NCI-H2171 (cell line): ENCODE data around the gene CFC1B.
"Not testable (repeated sequence)": the region's sequence is repeated elsewhere in the genome, so short reads cannot be mapped to it uniquely, and the experiment has no call there.

Experiments used
- DNase-seq: peaks from one replicate; lab custom pipeline; 2025; lab: John Stamatoyannopoulos, UW

Gene CFC1B

DNA sequence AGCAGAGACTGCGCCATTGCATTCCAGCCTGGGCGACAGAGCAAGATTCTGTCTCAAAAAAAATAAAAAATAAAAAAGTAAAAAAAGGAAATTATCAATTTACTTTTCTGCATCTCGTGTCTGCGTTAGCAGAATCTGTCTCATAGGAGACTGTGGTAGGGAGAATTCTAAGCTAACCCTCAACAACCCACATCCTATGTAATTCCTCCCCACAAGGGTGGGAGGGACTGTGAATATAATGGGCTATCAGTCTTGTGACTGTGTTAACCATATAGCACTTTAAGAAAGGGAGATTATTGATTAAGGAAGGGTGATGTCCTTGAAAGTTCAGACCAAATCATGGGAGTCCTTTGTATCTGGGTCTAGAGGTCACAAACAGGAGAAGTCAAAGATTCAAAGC is 45.1 kb downstream of the CFC1B start:
- DNase-seq = not testable (repeated sequence)

DNA sequence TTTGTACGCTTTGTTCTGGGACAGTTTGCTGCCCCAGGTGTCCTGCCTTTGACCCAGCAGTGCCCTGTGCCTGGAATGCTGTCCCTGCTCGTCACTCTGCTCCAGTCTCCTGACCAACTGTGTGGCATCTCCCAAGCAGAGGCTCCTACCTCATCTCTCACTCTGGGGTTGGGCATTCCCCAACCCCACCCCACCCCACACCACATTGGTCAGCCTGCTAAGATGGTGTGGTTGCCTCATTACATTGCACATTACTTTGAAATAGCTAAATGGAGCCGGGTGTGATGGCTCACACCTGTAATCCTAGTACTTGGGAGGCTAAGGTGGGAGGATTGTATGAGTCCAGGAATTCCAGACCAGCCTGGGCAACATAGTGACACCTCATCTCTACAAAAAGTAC is 50.9 kb downstream of the CFC1B start:
- DNase-seq = not testable (repeated sequence)

DNA sequence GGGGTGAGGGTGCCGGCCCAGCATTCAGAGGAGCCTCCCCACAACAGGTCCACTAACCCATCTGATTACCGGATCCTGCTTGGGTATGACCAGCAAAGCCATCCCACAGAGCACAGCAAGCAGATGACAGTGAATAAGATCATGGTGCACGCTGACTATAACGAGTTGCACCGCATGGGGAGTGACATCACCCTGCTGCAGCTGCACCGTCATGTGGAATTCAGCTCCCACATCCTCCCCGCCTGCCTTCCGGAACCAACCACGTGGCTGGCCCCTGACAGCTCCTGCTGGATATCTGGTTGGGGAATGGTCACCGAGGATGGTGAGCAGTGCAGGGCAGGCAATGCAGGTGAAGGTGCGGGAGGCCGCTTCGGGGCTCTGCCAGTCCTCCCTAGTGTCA is 53.2 kb downstream of the CFC1B start:
- not testable (repeated sequence) for DNase-seq

DNA sequence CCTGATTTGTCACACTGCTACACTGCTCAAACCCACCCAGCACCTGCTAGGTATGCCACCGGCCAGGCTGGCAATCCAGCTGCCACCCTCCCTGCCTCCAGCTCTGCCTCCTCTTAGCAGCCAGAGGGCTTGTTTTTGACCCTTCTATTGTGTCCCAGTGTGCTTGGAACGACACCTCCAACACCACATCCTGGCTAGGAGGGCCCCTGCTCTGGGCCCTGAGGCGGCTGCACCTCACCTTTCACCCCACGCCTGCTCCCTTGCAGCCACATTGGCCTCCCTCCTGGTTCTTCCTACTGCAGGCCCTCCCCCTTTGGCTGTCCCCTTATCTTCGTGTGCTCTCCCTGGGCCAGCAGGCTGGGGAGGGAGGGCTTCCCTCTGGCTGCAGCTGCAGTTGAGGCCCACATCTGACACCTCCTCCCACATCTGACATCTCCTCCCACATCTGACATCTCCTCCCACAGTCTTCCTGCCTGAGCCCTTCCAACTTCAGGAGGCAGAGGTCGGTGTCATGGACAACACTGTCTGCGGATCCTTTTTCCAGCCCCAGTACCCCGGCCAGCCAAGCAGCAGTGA is 55.3 kb downstream of the CFC1B start:
- DNase-seq = not testable (repeated sequence)

DNA sequence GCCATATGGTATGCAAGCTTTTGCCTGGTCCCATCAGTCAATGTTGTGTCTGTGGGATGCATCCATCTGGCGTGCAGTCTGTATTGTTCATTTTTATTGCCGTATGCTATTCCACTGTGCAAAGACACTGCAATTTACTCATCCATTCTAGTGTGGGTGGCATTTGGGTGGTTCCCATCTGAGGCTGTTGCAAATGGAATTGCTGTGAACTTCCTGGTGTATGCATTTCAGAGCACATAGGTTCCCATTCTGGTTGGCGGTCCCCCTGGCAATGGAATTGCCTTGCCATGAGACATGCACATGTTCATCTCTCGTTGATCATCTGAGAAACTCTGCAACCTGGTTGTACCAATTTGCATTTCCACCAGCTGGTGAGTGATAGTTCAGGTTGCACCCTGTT is 56.5 kb downstream of the CFC1B start:
- DNase-seq = not testable (repeated sequence)
